ENCODE data around the gene HILPDA.

Gene HILPDA

DNA sequence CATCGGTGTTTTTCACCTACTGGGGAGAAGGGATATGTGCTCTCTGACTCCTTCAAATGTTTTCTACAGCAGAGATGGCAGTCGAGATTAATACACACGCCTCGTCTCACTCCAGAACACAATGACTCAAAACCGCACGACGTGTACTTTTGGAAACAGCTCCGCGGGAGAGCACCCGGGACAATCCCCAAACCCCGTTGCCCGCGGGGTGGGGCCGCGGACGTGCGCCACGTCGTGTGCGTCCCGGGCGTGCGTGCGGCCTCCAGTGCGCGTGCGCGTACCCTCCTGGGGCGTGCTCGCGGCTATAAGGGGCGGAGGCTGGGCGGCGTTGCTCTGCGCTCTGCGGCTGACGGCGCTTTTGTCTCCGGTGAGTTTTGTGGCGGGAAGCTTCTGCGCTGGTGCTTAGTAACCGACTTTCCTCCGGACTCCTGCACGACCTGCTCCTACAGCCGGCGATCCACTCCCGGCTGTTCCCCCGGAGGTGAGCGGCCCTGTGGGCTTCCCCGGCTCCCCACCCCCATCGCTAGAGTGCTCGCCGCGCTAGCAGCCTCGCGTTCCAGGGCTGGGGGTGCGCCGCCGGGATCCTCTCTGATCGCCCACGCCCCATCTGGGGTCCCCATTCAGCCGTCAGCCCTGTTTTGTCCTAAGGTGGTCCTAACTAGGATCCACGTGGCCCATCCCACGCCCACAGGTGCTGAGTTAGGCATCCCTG lies at the start of gene HILPDA:
HILPDA (plus strand) TSS at position 336 of the 712 bp plus-strand sequence. CDS start 1,391 bp downstream, outside the sequence.
- DNase-seq: peak; percentile 97

DNA sequence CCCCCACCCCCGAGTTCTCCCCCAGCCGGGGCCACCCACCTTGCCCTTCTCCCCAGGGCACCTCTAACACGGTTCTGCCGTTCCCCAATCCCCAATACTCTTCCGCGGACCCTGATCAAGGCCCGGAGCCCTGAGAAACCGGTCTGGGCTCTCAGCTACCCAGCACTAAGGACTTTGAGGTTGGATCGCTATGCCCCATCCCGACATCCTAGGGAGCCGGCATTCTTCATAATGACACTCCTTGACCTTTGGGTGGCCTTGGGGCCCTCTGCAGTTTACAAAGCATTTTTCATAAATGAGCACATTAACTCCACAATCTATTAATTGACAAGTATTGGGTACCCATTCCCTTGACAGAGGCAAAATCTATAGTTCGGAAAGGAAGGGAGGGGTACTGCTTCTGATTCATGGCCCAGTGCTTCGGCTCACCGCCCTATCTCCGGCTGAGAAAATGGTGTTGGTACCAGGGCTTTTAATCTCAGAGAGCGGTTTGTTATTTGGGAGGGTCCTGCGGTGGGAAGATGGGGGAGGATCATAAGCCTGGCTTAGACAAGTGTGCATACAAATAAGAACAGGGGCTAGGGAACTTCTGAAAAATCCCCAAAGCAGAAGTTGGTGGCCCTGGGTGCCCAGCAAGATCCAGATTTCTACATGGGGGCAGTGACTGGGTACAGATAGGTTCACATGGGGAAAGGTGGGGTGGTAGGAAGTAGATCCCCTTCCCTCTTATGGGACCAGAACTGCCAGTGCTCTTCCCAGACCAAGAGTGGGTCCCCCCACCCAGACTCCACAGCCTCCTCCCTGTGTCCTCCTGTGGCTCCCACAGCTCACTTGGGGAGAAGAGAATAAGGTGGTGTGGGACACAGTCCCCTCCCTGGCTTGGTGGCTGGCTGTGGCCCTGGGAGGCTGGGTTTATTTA lies 49.1 kb upstream of the HILPDA start:
- no peak for DNase-seq

- no peak for DNase-seq
Measured at GRCh38 chr7:128407233-128407589, 48.5 kb upstream of the HILPDA start.

GRCh38 chr7:128407751-128408708 lies 47.6 kb upstream of the HILPDA start:
- DNase-seq: no peak

GRCh38 chr7:128408709-128409595 lies 46.7 kb upstream of the HILPDA start:
- DNase-seq: peak; percentile 22

- DNase-seq: peak; percentile 86
Measured at GRCh38 chr7:128409596-128410450, 45.9 kb upstream of the HILPDA start, which contains the start of gene IMPDH1. TSS of gene IMPDH1 (minus strand) at chr7:128409982. CDS start at chr7:128409901, 81 bp downstream.

DNA sequence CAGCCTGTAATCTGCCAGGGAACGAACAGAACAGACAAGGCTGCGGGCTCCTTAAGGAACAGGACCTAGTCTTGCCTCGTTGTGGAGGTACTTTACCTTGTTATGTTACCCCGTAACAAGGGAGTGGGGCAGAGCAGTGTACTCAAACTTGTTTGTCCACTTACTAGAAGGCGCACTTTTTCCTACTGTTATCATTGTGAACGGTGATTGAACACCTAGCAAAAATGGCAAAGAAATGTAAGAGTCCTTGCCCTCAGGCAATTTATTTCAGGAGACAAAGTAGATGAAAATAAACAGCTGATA lies 45.3 kb upstream of the HILPDA start:
- no peak for DNase-seq

DNA sequence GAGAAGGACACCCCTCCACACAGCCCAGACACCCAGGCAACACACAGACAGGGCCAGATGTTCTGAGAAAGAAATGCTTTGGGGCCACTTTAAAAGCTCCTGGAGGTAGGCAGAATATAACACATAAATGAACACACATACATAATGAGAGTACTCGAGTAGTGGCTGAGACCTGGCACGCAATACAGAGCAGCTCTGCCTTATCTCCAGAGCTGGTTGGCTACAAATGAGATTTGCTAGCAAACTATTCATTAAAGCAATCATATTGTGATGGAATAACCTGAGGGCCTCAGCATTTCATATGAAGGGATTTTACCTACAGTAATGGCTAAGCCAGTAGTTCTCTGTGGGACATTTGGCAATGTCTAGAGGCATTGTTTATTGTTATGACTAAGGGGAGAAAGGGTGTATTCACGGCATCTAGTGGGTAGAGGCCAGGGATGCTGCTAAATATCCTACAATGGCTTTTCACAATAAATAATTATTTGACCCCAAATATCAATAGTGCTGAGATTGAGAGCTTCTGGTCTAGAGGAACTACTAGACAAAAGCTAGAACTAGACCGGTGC lies 40.4 kb upstream of the HILPDA start:
- no peak for DNase-seq

DNA sequence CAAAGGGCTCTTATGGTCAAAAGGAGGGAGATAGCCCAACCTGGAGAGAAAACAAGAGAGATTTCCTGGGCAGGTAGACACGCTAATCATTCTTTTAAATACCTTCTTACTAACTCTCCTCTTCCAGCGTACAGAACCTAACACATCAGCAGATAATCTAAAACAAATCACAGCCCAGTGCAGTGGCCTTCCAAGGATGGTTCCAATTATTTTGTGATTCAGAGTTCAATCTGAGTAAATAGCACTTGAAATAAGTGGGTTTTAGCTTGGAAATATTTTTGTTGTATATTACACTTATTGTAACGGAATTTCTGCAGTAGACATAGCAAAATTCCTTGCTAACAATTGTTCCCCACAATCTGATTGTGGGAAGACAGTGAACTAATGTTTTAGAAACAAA lies 38.6 kb upstream of the HILPDA start:
- DNase-seq: no peak

- DNase-seq: no peak
Measured at GRCh38 chr7:128419257-128419656, 36.4 kb upstream of the HILPDA start.

DNA sequence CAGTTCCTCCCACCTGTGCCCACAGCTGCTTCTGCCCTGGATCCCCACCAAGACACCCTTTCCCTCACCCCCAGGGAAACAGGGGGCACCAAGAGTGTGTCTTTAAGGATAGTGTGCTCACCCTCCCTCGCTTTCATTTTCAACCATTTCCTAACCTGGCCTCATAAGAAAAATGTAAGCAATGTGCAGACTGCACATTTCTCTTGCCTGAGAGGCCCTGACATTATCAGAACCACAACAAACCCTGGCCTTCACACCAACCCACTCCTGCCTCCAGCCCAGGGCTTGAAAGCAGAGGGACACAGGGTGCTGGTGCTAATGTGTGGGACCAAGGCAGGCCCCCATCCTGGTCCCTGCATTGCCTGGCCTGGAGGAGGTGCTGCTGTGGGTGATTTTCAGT lies 34.9 kb upstream of the HILPDA start:
- DNase-seq: no peak

- DNase-seq: no peak
Measured at GRCh38 chr7:128421384-128421783, 34.3 kb upstream of the HILPDA start.

DNA sequence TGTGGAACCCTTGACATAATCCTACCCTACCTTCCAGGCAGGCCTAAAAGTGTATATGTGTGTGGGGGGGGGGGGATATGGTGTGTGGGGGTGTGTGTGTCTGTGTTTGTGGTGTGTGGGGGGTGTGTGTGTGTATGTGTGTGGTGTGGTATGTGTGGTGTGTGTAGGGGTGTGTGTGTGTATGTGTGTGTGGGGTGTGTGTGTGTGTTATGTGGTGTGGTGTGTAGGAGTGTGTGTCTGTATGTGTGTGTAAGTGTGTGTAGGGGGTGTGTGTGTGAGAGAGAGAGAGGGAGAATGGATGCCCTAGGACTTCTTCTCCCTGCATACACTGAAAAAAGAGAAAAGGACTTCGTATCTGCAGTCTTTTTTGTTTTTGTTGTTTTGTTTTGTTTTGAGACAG lies 33.6 kb upstream of the HILPDA start:
- DNase-seq: no peak

GRCh38 chr7:128422842-128423241 lies 32.8 kb upstream of the HILPDA start:
- no peak for DNase-seq

- no peak for DNase-seq
Measured at GRCh38 chr7:128424686-128425275, 30.9 kb upstream of the HILPDA start.

- peak; percentile 56 for DNase-seq
Measured at GRCh38 chr7:128425850-128426249, 29.8 kb upstream of the HILPDA start.

DNA sequence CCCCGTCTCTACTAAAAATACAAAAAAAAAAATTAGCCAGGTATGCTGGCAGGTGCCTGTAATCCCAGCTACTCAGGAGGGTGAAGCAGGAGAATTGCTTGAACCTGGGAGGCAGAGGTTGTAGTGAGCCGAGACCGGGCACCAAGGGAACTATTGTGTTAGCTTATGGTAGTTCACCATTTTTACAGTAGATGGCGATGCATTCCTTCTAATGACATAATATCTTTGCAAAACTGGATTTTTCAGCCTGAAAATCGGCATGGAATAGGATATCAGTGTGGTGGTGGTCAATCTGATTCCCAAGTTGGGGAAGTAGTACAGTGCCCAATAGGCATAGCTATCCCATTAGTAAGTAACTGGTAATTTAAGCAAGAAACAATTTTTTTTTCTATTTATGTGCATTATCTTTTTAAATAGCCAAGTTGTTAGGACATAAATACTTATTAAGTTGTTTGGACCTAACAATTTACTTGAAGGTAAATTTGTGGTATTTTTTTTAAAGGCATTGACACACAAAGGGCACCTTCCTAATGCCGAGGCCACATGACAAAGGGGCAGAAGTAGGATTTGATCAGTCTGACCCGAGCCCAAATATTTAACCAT lies 28.3 kb upstream of the HILPDA start:
- peak; percentile 53 for DNase-seq

GRCh38 chr7:128430207-128430606 lies 25.5 kb upstream of the HILPDA start:
- no peak for DNase-seq

- DNase-seq: no peak
Measured at GRCh38 chr7:128431221-128431620, 24.5 kb upstream of the HILPDA start.

DNA sequence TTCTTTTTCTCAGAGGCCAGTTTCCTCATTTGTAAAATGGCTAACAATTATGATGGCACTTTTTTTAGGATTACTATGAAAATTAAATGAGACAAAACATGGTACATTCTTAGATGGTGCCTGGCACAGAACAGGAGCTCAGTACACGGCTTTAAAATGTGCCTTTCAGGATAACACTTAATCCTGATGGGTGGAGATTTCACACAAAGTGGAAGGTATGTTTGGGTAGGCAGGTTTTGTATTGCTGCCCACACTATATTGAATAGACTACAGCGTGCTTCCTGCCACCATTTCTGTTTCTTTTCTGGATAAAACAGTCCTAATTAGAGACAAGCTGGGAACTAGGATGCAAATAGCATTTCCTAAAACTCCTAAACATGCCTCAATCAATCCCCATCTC lies 23.9 kb upstream of the HILPDA start:
- no peak for DNase-seq

All from EL (cell line).